ENCODE data around the gene ACTRT3. TPM values are rescaled to one million over a fixed set of nuclear protein-coding genes. Genes with fewer than 3 reads are reported as not detected.

Gene ACTRT3
- total RNA-seq, 4 donors from 2014 or later, result 2.0 to 3.3 (median 3.0) TPM

DNA sequence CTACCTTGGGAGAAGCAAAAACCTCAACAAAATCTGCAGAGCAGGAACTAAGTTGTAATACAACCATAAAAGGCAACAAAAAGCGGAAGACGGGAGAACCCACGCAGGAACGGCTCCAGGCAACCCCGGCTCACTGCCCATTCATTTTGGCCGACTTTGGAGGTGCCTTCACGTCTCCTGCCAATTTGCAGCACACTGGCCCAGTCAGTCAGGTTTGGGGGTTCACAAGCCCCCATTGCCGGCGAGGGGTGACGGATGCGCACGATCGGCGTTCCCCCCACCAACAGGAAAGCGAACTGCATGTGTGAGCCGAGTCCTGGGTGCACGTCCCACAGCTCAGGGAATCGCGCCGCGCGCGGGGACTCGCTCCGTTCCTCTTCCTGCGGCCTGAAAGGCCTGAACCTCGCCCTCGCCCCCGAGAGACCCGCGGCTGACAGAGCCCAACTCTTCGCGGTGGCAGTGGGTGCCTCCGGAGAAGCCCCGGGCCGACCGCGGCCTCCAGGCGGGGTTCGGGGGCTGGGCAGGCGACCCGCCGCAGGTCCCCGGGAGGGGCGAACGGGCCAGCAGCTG, 5.0 kb downstream of the ACTRT3 start:
- Histone ChIP-seq H3K36me3 (no peaks in the 10 kb centered on the region), H3K9me3 (no peaks in the 10 kb centered on the region), H3K4me1 (peaks cover 6 to 11% of the 10 kb centered on the region in 2 donors), H3K4me3 (replicated peaks in 1 of 3) (peak overlapping the region; percentile 30 to 96 (median 75)), H3K27me3 (no peaks in the 10 kb centered on the region), H3K27ac (peak overlapping the region; percentile 96 to 99 (median 98))
- DNase-seq, result peak; percentile 49 to 54
- TF ChIP-seq CTCF (IDR thresholded peaks at IDR 0.05) (peak in 1 of 6 experiments; percentile 3), POLR2A (IDR thresholded peaks at IDR 0.05) (no peak)
- 0 to 2% methylated on average over 26 to 28 of the region's 46 CpGs for WGBS, 2 donors
- intact Hi-C loops (cut with DNase I), result no loop called here

DNA sequence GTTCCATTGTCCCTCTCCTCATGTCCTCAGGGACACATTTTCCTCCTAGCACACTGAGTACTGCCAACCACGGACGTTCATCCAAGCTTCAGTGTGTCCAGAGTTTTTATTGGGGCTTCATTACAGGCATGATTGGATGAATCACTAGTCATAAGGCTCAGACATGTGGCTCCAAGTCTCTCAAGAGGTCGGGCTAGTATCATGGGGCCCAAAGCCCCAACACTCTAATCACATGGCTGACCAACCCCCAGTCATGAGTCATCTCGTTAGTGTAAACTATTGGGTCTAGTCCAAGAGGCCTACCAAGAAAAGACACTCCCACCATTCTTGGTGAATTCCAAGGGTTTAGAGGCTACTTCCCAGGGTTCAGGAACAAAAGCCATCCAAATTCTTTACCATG, 8.9 kb downstream of the ACTRT3 start:
- H3K27ac ChIP-seq, result no peak overlapping the region
- H3K36me3 ChIP-seq, result no peaks in the 10 kb centered on the region
- no peak for DNase-seq
- H3K4me3 ChIP-seq (replicated peaks in 1 of 3), result no peak overlapping the region
- TF ChIP-seq POLR2A (IDR thresholded peaks at IDR 0.05) (no peak), CTCF (IDR thresholded peaks at IDR 0.05) (no peak)
- intact Hi-C loops (cut with DNase I), result no loop called here
- H3K9me3 ChIP-seq, result no peaks in the 10 kb centered on the region
- peaks cover 6 to 11% of the 10 kb centered on the region in 2 donors for H3K4me1 ChIP-seq
- H3K27me3 ChIP-seq, result no peaks in the 10 kb centered on the region
- WGBS, 2 donors, result 54 to 81% methylated on average over 4 of the region's 4 CpGs

DNA sequence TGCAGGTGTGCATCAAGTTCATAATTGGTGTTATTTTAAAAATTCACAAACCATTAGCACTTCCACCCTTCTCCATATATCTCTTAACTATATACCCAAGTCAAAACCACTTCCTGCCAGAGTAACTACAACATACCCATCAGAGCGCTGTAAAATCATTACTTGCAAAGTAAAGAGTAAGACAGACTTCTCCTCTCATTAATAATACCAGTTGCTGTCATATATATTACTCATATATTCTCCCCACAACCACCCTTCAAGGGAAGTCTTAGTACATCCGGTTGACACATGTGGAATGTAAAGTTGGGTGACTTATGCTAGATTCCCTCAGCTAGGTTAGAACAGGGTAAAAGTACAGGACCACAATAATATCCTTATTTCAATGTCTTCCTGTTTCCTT, 10.1 kb downstream of the ACTRT3 start:
- intact Hi-C loops (cut with DNase I), result no loop called here
- H3K27me3 ChIP-seq, result no peaks in the 10 kb centered on the region
- no peak overlapping the region for H3K27ac ChIP-seq
- peaks cover 6% of the 10 kb centered on the region in 2 donors for H3K4me1 ChIP-seq
- DNase-seq, result no peak
- no peak overlapping the region for H3K4me3 ChIP-seq (replicated peaks in 1 of 3)
- no peaks in the 10 kb centered on the region for H3K9me3 ChIP-seq
- 87 to 89% methylated on average over 2 of the region's 2 CpGs for WGBS, 2 donors
- H3K36me3 ChIP-seq, result no peaks in the 10 kb centered on the region
- TF ChIP-seq POLR2A (IDR thresholded peaks at IDR 0.05), result no peak

DNA sequence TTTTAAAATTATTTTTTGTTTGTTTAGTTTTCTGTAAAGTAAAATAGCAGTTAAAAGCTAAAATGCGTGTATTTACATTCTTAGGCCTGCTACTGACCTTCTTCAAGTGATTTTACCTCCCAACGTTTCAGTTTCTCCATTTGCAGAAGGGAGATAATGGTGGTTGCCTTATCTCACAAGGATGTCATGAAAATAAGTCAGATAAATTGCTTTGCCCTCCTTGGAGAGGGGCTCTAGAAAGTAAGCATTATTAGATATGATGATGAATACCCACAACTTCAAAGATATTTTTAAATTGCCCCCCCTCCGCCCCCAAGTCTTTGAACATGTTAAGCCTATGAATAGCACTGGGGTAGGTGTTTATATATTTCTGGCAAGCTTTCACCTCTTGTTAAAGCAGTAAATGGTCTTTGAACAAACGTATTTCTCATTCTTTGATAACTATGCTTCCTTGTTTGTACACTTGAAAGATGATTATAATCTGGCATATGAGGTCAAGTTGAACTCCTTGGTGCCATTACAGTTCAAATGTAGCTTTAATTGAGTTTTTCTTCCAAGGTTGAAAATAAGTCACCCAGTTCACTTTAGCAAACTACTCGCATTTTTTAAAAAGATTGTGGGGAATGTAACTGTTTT, 10.9 kb downstream of the ACTRT3 start:
- no peak overlapping the region for H3K4me3 ChIP-seq (replicated peaks in 1 of 3)
- no peaks in the 10 kb centered on the region for H3K36me3 ChIP-seq
- no peaks in the 10 kb centered on the region for H3K27me3 ChIP-seq
- no peaks in the 10 kb centered on the region for H3K4me1 ChIP-seq
- no peaks in the 10 kb centered on the region for H3K9me3 ChIP-seq
- WGBS, 2 donors, result 71 to 77% methylated on average over 5 of the region's 5 CpGs
- H3K27ac ChIP-seq, result no peak overlapping the region
- no peak for TF ChIP-seq CTCF (IDR thresholded peaks at IDR 0.05)
- no peak for TF ChIP-seq POLR2A (IDR thresholded peaks at IDR 0.05)
- intact Hi-C loops (cut with DNase I), result no loop called here
- DNase-seq, result no peak

- H3K27me3 ChIP-seq, result peaks cover 6% of the 10 kb centered on the region
- intact Hi-C loops (cut with DNase I), result no loop called here
- TF ChIP-seq CTCF (IDR thresholded peaks at IDR 0.05) (no peak), POLR2A (IDR thresholded peaks at IDR 0.05) (no peak)
- no peaks in the 10 kb centered on the region for H3K4me1 ChIP-seq
- no peak for DNase-seq
- no peaks in the 10 kb centered on the region for H3K36me3 ChIP-seq
- no peaks in the 10 kb centered on the region for H3K9me3 ChIP-seq
- WGBS, 2 donors, result 77 to 83% methylated on average over 2 of the region's 2 CpGs
- no peak overlapping the region for H3K4me3 ChIP-seq (replicated peaks in 1 of 3)
- no peak overlapping the region for H3K27ac ChIP-seq
These were observed 13.9 kb downstream of the ACTRT3 start for GRCh38 chr3:169755488-169755887.

All from thyroid gland (tissue), 4 donors.